Prostate gland (tissue), 2 donors: ENCODE data around the gene ARCN1.

Source experiments
- CTCF ChIP-seq, 4 experiments: fragments of 200-600 bp in 2 of 4; fragments of 450-650 bp in 2 of 4; sonication (generic) in 2 of 4; IDR thresholded peaks; 1 replicate in 3 of 4; 2 replicates in 1 of 4; pipeline ENCODE4 v1.5.1; 2016 to 2019; ENCODE audit warnings: antibody characterized with exemption in 4 of 4, mild to moderate bottlenecking in 2 of 4, moderate library complexity in 2 of 4
- POLR2A ChIP-seq: fragments of 450-650 bp; IDR thresholded peaks from one replicate; pipeline ENCODE4 v1.6.1; 2016; ENCODE audit warnings: antibody characterized with exemption, mild to moderate bottlenecking
- POLR2AphosphoS5 ChIP-seq: sonication (generic); formaldehyde crosslinking; IDR thresholded peaks from one replicate; pipeline ENCODE4 v1.6.1; 2017; ENCODE audit warnings: antibody characterized with exemption

GRCh38 chr11:118570787-118571186 lies 1.4 kb upstream of the ARCN1 start:
- TF ChIP-seq CTCF (IDR thresholded peaks at IDR 0.05) (no peak), POLR2A (no peak), POLR2AphosphoS5 (no peak)
